SKM-1 treated with dmso at 0.1 percent for 144 hours (cell line): ENCODE measurements around the gene PRELID2.
"Not testable (repeated sequence)": the region's sequence is repeated elsewhere in the genome, so short reads cannot be mapped to it uniquely, and the experiment has no call there.

Experiments used
- DNase-seq: peaks from one replicate; lab custom pipeline; 2025; ENCODE audit not compliant: unreplicated experiment; lab: John Stamatoyannopoulos, UW

Gene PRELID2

DNA sequence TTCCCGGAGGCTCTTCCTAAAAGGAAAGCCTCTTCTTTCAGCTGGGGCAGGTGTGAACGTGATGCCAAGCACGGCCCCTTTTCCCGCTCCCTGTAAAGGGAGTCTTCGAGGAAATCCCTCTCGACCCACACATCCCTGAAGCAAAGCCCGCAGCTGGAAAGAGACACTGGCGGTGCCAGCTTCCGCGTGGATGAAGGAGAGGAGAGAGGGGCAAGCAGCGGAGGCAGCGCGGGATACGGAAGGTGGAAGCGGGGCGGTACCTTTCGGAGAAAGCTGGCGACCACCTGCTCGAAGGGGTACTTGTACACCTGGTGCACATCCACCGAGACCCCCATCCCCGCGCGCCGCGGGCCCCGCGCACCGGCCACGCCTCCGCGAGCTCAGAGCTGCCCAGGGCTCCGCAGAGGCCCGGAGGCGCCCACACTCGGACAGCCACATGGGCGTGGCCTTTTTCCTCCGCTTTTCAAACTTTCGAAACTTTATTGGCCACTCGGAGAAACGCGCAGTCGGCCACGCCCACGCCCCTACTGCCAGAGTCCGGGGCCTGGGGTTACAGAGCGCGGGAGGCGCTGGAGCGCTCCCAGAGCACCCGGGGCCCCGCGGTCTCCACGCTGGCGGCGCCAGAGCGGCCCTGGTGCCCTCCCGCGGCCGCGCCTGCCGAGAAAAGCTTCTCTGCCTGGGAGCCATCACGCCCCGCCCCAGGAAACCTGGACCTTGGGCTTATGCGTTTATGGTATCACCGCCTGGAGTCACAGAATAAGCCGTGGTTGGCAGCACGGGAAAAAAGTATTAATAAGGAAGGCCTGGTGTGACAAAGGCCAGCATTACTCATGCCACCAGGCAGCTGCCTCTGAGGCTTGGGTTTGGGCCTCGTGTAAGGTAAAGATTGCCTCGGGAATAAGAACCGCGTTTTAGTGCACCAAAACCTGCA lies at the start of gene PRELID2:
Gene PRELID2 (minus strand): TSS at position 426 of the 931 bp plus-strand sequence. CDS start 91 bp downstream, at position 335.
- peak; percentile 94 for DNase-seq

DNA sequence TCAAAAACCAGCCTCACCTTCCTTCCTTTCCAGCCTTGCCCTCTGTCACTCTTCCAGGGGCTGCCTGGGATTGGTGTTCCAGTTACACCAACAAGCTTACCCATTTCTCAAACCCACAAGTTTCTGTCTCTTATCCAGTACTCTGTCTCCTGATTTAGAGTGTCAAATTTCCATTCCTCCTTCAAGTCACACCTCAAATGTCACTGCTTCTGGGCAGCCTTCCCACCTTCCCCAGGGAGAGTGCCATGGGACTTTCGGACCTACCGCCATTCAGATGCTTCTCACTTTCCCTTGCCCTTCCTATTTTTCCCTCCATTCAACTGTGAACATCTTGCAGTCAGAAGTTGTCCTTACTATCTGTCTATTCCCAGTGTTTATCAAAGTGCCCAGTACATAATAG lies 39.6 kb upstream of the PRELID2 start:
- no peak for DNase-seq

DNA sequence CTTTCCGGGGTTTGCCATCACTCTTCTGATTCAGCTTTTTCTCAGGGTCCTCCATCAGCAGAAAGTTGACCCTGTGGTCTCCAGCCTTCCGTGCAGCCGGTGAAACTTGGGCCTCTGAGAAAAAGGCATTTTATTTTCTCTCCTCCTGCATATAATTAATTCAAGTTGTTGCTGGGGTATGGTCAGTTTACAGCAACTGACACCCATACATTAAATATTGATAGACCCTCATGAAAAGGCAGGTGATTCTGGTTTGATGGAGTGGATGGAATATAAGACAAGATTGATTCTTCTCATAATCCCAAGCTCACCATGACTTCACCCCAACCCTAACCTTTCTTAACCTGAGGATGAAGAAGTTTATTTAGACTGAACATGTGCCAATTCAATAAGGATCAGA lies 37.8 kb upstream of the PRELID2 start, which contains the start of gene GRXCR2:
Gene GRXCR2 (minus strand): TSS at position 101 of the 400 bp plus-strand sequence. CDS start 46 bp downstream, at position 55.
- DNase-seq: no peak

DNA sequence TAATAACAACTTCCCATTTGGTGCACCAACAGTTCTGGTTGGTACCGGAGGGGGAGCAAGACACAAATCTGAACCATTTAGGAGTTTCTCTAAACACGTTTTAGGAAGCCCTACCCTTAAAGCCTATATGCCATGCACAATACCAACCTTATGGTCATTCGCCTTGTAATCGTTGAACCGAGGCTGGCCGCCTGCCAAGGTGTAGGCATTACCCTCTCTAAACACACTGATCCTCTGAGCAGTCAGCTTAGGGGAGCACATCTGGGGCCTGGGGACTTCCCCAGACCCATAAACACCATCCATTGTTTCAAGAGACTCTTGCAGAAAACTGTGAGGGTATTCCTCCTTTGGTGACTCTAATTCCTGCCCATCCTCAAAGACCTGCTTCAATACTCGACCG lies 37.3 kb upstream of the PRELID2 start:
- no peak for DNase-seq

DNA sequence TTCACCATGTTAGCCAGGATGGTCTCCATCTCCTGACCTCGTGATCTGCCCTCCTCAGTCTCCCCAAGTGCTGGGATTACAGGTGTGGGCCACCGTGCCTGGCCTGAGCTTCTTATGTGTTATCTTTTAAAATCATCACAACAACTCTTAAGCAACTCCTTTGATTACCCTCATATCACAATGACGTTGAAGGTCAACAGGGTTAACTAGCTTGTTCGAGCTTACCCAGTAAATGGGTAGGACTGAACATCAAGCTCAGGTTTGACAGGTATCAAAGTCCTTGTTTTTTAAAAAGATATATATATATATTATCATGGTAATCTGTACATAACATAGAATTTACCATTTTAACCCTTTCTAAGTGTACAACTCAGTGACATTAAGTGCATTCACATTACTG lies 34.6 kb upstream of the PRELID2 start:
- DNase-seq: no peak

DNA sequence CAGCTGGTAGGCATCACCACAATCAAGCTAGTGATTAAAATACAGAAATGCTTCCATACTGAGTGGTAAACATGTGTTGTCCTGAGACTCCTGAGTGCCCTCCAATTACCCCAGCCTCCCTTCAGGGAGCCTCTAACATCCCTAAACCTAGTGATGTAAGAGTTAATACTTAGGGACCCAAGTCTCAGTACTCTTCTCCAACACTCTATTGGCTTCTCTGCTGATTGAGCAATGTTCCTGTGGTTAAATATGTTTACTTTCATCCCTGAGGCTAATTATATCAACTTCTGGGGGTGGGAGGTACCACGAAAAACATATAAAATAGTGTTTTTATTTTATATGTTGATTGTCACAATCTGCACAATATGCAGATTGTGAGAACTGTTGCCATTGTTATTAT lies 32.7 kb upstream of the PRELID2 start:
- DNase-seq: no peak

DNA sequence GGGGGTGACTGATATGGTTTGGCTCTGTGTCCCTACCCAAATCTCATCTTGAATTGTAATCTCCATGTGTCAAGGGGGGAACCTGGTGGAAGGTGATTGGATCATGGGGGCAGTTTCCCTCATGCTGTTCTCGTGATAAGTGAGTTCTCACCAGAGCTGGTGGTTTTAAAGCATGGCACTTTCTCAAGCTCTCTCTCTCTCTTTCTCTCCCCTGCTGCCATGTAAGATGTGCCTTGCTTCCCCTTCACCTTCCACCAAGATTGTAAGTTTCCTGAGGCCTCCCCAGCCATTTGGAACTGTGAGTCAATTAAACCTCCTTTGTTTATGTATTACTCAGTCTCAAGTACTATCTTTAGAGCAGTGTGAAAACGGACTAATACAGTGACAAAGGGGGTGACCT lies 29.3 kb upstream of the PRELID2 start:
- DNase-seq: not testable (repeated sequence)

DNA sequence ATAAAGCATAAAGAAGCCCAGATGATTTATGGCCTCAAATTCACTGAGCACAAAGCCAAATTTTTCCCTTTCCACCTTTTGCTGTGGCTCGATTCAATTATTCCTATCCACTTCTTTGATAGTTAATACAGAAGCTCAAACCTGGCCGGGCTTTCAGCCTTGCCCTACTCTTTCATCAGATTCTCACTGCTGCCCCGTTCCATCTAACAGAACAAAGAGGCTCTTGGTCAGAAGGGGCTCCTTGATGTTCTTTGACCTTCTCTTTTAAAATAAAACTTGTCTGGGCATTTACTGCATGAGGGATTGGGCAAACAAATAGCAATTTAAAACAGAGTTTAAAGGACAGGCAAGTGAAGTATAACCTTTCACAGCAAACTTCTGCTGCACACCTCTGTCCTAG lies 27.9 kb upstream of the PRELID2 start:
- DNase-seq: no peak

DNA sequence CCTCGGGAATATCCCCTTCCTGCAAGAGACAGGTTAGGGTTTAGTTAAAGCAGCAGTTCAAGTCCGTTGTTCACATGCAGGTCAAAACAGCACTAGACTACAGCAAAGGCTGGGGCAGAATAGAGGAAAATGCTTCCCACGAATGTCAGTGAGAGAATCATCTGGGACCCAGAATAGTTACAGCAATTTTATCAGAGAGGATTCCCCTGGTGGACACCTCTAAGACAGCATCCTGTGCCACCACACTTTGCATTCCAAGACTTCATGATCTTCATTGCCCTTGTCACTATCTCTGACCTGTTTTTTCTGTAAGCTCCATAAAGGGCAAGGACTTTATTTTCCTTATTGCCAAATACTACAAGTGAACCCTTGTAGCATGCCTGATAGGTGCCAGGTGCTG lies 24.8 kb upstream of the PRELID2 start:
- DNase-seq: no peak

DNA sequence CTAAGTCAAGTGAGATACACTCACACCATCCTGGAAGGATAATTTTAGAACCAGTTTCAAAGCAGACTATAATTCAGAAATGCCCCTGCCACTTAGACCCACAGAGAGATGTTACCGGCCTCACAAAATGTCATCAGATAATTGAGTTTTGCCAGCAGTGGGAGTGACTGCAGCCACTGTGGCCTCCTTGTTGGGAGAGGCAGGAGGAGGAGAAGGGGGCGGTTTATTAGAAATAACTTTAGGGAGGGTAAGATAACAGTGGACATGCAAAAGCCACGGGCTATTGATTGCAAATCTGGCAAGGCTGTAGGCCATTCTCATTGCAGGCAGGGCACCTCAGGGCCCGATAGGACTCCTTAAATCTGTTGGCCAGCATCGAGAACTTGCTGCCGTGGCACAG lies 24.3 kb upstream of the PRELID2 start:
- no peak for DNase-seq

DNA sequence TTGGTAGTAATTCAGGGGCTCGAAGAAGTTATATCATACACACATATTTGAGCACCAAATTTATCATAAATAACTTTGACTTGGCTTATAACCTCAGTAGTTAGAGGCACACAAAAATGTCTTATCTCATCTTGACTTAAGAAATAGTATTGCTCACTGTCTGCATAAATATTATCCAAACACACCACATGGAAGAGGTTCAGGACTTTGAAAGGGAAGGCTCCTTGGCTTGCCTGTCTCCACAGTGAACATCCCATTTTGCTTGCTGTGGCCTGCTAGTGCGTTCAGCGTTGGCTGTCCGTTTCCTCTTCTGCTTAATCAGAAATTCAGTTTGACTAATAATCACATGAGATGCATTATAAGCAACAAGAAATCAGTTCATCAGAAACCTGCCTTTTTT lies 23.8 kb upstream of the PRELID2 start:
- no peak for DNase-seq

DNA sequence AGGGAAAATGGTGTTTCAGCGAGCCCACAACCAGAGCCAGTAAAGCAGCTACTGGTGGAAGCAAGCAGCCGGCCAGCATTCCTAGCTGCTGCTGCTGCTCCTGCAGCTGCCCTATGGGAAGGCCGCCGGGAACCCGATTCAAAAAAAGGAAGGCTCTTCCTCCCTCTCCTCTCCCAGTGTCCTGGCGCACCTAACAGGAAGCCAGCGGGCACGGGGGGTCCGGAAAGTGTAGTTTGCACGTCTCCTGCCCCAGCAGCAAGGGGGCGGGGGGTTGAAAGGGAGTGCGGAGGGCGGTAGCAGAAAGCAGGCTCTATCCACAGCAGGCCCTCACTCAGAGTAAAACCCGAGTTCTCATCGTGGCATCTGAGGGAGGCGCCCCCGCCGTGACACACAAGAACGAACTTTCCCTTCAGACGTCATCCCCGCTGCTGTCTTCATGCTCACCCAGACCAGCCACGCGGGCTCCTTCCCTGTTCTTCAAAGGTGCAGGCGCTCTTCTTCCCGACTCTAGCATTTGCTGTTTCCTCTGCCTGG lies 21.2 kb upstream of the PRELID2 start:
- no peak for DNase-seq

DNA sequence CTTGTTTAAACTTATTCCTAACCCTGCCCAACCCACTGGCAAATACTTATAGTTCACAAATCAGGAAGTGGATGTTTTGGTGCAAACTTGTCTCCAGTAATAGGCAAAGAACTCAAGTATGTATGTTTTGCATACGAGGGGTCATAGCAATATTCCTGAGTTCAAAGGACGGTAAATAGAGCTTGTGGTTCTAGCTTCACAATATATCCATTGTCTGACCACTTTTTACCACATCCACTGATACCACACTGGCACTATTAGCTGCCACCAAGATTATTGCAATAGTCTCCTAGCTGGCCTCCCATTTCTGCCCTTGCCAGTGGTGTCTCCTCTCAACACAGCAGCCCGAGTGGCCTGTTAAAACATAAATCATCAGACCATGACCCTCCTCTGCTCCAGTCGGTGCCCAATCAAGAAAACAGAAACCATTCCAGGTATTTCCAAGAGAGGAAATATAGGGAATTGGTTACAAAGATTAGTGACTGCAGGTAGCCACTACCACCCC lies 20.7 kb upstream of the PRELID2 start:
- DNase-seq: no peak

DNA sequence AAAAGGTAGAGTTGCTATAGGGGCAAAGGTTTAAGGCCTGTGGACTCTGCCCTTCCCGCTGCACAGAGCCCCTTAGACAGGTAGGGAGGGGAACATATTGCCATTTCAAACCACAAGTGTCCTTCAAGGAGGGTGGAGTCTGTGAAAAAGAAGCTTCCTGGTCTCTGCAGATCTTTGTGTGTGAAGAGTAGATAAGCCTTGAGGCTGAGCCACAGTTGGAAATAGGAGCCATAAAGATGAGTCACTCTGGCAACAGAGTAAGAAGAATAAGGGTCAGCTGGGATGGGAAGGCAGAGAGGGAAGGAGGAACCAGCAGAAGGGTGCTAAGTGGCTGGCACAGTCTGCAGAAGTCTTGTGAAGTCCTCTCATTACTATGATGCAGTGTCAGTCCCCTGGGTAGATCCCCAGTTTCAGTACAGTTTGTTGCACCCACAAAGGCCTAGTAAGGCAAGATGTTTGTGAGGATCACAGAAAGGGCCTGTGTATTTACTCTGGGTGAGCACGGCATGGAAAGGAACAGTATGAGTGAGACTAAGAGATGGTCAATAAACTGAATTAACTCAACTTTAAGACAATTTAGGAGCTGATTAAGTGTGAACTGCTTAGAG lies 19.6 kb upstream of the PRELID2 start:
- peak; percentile 59 for DNase-seq

DNA sequence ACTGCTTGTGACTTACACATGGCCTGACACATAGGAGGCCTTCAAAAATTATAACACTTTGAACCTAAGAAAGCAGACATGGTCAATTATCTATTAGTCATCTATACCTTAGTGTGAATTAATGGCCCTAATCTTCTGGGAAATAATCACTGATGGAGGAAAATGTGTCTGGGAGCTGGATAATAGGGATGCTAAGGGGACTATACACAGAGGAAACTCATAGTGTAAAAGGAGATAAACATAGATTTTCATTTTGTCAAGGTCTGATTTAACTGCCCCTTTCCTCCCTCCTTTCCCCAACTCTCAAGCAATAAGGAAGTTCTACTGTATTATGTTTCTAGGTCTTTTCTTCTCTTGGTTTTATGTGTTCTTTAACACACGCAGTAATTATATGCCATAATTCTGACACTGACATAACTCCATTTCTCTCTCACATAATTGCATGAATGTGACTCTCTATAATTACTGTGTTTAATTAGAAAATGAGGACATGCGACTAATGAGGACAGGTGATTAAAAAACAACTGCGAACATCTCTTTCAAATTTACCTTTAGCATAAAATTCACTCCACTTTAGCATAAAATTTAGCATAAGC lies 18.7 kb upstream of the PRELID2 start:
- DNase-seq: no peak

DNA sequence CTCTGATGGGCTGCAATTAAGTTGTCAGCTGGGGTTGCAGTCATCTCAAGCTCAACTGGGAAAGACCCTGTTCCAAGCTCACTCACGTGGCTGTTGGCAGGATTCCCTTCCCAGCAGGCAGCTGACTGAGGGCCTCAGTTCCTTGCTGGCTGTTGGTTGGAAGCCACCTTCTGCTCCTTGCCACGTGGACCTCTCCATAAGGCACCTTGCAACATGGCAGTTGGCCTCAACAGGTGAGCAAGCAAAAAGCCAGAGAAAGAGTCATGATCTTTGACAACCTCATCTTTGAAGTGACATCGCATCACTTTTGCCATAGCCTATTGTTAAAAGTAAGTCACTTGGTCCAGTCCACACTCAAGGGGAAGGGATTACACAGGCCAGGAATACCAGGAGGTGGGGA lies 17.8 kb upstream of the PRELID2 start:
- no peak for DNase-seq

DNA sequence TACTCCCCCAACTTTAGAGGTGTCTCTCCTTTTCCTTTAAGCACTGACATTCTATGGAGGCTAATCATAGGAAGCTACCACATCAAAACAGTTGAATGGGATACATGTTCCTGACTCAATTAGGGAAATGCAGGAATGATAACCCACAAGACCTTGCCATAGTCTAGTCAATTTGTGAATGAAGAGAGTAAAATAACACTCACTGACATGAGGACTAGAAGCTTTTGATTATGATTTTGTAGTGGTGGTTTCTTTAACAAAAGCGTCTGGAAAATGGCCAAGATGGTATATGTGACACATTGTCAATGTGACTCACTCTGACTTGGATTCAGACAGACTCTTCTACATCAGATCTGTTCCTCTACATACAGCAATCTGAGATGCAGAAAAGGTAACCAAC lies 13.7 kb upstream of the PRELID2 start:
- no peak for DNase-seq

DNA sequence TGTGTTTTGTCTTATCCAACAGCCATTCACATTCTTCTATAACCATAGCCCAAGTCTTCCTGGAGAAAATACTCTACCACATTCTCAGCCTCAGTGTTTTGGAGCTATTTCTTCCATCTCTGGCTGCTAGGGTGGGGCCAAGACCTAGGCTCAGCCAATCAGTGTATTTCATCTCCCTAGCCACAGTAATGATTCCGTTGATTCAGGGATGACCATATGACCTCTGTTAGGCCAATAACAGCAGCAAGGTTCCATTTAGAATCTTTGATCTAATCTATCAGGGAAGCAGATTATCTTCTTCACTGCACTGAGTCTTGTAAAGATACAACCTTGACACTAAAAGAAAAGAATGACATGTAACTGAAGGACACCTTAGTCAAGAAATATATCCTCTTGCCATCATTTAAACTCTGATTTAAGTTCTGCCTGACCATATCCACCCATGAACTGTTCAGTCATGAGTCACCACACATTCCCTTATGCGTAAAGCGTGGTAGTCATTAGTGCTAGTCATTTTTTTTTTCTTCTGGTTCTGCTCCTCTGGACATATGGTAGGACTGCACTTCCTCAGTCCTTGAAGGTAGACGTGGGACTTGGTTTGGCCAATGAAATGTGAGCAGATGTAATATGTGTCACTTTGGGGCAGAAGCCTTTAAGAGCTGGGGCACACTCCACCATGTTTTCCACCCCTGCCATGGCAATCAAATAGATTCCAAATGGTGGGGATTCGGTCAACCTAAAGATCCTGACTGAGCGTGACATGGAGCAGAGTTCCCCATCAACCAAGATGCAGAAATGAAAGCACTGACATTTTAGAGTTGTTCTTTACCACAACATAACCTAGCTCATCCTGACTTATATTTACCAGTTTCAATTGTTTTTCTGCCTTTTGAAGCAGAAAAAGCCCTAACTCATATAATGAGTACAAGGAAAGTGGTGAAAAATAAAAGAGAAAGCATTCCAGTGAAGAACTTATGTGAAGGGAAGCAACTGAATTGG lies 12.7 kb upstream of the PRELID2 start:
- DNase-seq: no peak

DNA sequence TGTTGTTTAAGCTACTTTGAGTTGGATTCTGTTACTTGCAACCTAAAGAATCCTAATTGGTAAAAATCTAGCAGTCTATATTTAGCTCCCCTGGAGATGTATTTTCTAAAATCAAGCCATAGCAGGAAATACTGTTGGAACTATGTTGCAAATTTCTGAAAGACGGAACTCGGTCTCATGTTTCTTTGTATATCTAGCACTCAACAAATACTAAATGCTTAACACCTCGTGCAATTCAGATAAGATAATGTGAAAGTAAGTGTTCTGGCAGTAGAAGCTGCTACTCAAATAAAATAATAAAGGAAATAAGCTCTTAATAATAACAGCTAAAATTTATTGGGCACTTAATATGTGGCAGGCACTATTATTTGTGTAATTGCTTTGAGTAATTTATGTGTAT lies 10.9 kb upstream of the PRELID2 start:
- DNase-seq: no peak

DNA sequence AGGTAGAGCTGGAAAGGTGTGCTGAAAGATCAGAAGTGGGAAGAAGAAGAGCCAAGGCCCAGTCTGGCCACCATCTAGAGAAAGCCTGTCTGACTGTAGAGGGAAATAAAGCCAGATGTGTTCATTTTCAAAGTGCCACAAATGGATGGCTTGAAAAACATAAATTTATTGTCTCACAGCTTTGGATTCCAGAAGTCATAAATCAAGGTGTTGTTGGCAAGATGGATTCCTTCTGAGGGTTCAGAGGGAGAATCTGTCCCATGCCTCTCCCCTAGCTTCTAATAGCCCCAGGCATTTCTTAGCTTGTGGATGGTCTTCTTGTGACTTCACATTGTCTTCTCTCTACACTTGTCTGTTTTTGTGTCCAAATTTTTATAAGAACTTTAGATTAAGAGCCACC lies 6.2 kb upstream of the PRELID2 start:
- DNase-seq: no peak
